Loucy (cell line): ENCODE data around the gene MCTP2.

Experiments used
- H2AFZ ChIP-seq: fragments of 200-600 bp; sonication (generic); 2 replicates; pipeline ENCODE4 v1.6.0; 2016; ENCODE audit warnings: antibody characterized with exemption, mild to moderate bottlenecking, low read length, moderate library complexity
- H3F3A ChIP-seq: fragments of 200-600 bp; 2 replicates; pipeline ENCODE4 v1.6.0; 2016; ENCODE audit warnings: antibody characterized with exemption, low read depth, mild to moderate bottlenecking
- H3K27me3 ChIP-seq: fragments of 200-600 bp; sonication (generic); 2 replicates; pipeline ENCODE4 v1.6.1; 2014; ENCODE audit warnings: low read length, mild to moderate bottlenecking; ENCODE audit not compliant: insufficient read depth, poor library complexity, severe bottlenecking
- H3K36me3 ChIP-seq: fragments of 200-600 bp; sonication (generic); 2 replicates; pipeline ENCODE4 v1.6.1; 2016; ENCODE audit warnings: low read length; ENCODE audit not compliant: insufficient read depth
- H3K4me1 ChIP-seq: fragments of 200-600 bp; sonication (generic); 2 replicates; pipeline ENCODE4 v1.5.1; 2014; ENCODE audit warnings: low read length, mild to moderate bottlenecking; ENCODE audit not compliant: insufficient read depth, poor library complexity, severe bottlenecking
- H3K4me2 ChIP-seq: fragments of 200-600 bp; sonication (generic); 2 replicates; pipeline ENCODE4 v1.6.0; 2014; ENCODE audit warnings: antibody characterized with exemption, low read length, low read depth, mild to moderate bottlenecking; ENCODE audit not compliant: poor library complexity, severe bottlenecking
- H3K4me3 ChIP-seq: fragments of 200-600 bp; sonication (generic); 2 replicates; pipeline ENCODE4 v1.5.1; 2014; ENCODE audit warnings: low read length, mild to moderate bottlenecking, mixed read lengths; ENCODE audit not compliant: poor library complexity, severe bottlenecking
- H3K79me2 ChIP-seq: fragments of 200-600 bp; sonication (generic); 2 replicates; pipeline ENCODE4 v1.6.1; 2014; ENCODE audit warnings: low read length; ENCODE audit not compliant: insufficient read depth
- H3K9ac ChIP-seq: fragments of 200-600 bp; sonication (generic); 2 replicates; pipeline ENCODE4 v1.6.0; 2014; ENCODE audit warnings: mild to moderate bottlenecking, low read depth, low read length, moderate library complexity; ENCODE audit not compliant: poor library complexity, severe bottlenecking
- H3K9me2 ChIP-seq: fragments of 200-600 bp; sonication (generic); replicated peaks from 2 replicates; pipeline ENCODE4 v1.6.1; 2016; ENCODE audit warnings: low read depth, low read length, mixed read lengths
- H3K9me3 ChIP-seq: fragments of 200-600 bp; sonication (generic); 2 replicates; pipeline ENCODE4 v1.6.1; 2014; ENCODE audit warnings: mild to moderate bottlenecking, antibody characterized with exemption, low read length, low read depth; ENCODE audit not compliant: insufficient read depth
- H4K20me1 ChIP-seq: fragments of 200-600 bp; sonication (generic); 2 replicates; pipeline ENCODE4 v1.6.0; 2014; ENCODE audit warnings: antibody characterized with exemption, low read length, mild to moderate bottlenecking; ENCODE audit not compliant: insufficient read depth, poor library complexity, severe bottlenecking
- CTCF ChIP-seq: fragments of 200-600 bp; sonication (generic); conservative IDR thresholded peaks from 2 replicates; pipeline ENCODE4 v1.5.1; 2014; ENCODE audit warnings: mild to moderate bottlenecking, antibody characterized with exemption, low read length
- EZH2phosphoT487 ChIP-seq: fragments of 200-600 bp; IDR thresholded peaks from 2 replicates; pipeline ENCODE4 v1.6.1; 2018; ENCODE audit warnings: antibody characterized with exemption, mild to moderate bottlenecking, moderate library complexity, borderline replicate concordance

MCTP2 gene

GRCh38 chr15:94348084-94348483, 116.7 kb downstream of the MCTP2 start:
- no peaks in the 10 kb centered on the region for H3K9me2 ChIP-seq
- no peak overlapping the region for H3K4me2 ChIP-seq
- peaks cover 93% of the 10 kb centered on the region for H3K36me3 ChIP-seq
- H3F3A ChIP-seq: peaks cover 15% of the 10 kb centered on the region; the same call in 1 of the 2 replicates
- TF ChIP-seq EZH2phosphoT487 (no peak), CTCF (no peak)
- H3K9ac ChIP-seq: no peak overlapping the region
- peaks cover 40% of the 10 kb centered on the region for H4K20me1 ChIP-seq
- no peak overlapping the region for H3K4me3 ChIP-seq
- no peaks in the 10 kb centered on the region for H3K9me3 ChIP-seq
- no peaks in the 10 kb centered on the region for H3K27me3 ChIP-seq
- no peaks in the 10 kb centered on the region for H3K4me1 ChIP-seq
- peaks cover 5% of the 10 kb centered on the region; the same call in 1 of the 2 replicates for H3K79me2 ChIP-seq
- no peak overlapping the region for H2AFZ ChIP-seq

GRCh38 chr15:94351031-94351535, 119.7 kb downstream of the MCTP2 start:
- H3K79me2 ChIP-seq: peaks cover 5% of the 10 kb centered on the region; the same call in 1 of the 2 replicates
- peaks cover 92% of the 10 kb centered on the region for H3K36me3 ChIP-seq
- no peak overlapping the region for H3K4me3 ChIP-seq
- no peak overlapping the region for H3K9ac ChIP-seq
- H3K27me3 ChIP-seq: no peaks in the 10 kb centered on the region
- no peaks in the 10 kb centered on the region for H3K9me2 ChIP-seq
- peaks cover 25% of the 10 kb centered on the region for H4K20me1 ChIP-seq
- TF ChIP-seq CTCF (no peak), EZH2phosphoT487 (no peak)
- H3F3A ChIP-seq: peaks cover 15% of the 10 kb centered on the region; the same call in 1 of the 2 replicates
- H3K9me3 ChIP-seq: no peaks in the 10 kb centered on the region
- no peaks in the 10 kb centered on the region for H3K4me1 ChIP-seq
- no peak overlapping the region for H2AFZ ChIP-seq
- no peak overlapping the region for H3K4me2 ChIP-seq

GRCh38 chr15:94352636-94353487, 121.5 kb downstream of the MCTP2 start:
- no peak overlapping the region for H3K4me2 ChIP-seq
- no peaks in the 10 kb centered on the region for H3K27me3 ChIP-seq
- H4K20me1 ChIP-seq: peaks cover 21% of the 10 kb centered on the region
- H3K79me2 ChIP-seq: peaks cover 5% of the 10 kb centered on the region; the same call in 1 of the 2 replicates
- no peak overlapping the region for H3K4me3 ChIP-seq
- H3F3A ChIP-seq: peaks cover 2% of the 10 kb centered on the region; the same call in 1 of the 2 replicates
- H3K36me3 ChIP-seq: peaks cover 95% of the 10 kb centered on the region
- TF ChIP-seq CTCF: no peak
- TF ChIP-seq EZH2phosphoT487: no peak
- H3K9ac ChIP-seq: no peak overlapping the region
- H3K9me2 ChIP-seq: no peaks in the 10 kb centered on the region
- H3K9me3 ChIP-seq: no peaks in the 10 kb centered on the region
- H3K4me1 ChIP-seq: no peaks in the 10 kb centered on the region
- no peak overlapping the region for H2AFZ ChIP-seq
